HCT116 (cell line): ENCODE data around the gene CCDC88C. TPM values are rescaled to one million over a fixed set of nuclear protein-coding genes. Genes with fewer than 3 reads are reported as not detected.
"Not testable (repeated sequence)": the region's sequence is repeated elsewhere in the genome, so short reads cannot be mapped to it uniquely, and the experiment has no call there.

Experiments used
- ATAC-seq: fragments of 200-7000 bp; cut with Tn5 transposase; 2 replicates; pipeline ENCODE4 v1.9.1; 2020; ENCODE audit warnings: mild to moderate bottlenecking, moderate library complexity
- BruUV-seq: library from RNA; stranded (reverse); fragments of 400-500 nt; replicated peaks from 2 replicates; lab custom pipeline; 2021; lab: Mats Ljungman, UMichigan
- CTCF ChIA-PET: fragments of 300-600 bp; sonication (Branson Sonifier 250); formaldehyde crosslinking; loops from one replicate; lab custom pipeline; 2021; ENCODE audit warnings: antibody characterized with exemption; lab: Charles Lee
- POLR2A ChIA-PET: fragments of 300-600, 350-600 bp; sonication (Branson Sonifier 250); formaldehyde crosslinking; loops from one replicate; lab custom pipeline; 2021; ENCODE audit warnings: antibody characterized with exemption; lab: Charles Lee
- RAD21 ChIA-PET, 2 experiments: fragments of 300-600 bp; sonication (Branson Sonifier 250); formaldehyde crosslinking; loops; one replicate each; lab custom pipeline; 2023; ENCODE audit warnings: low total read pairs in 2 of 2; ENCODE audit not compliant: uncharacterized antibody in 2 of 2, unreplicated experiment in 2 of 2, low non-redundant PET in 1 of 2; lab: Charles Lee
- DNase-seq: peaks from one replicate; pipeline ENCODE4 v3.0.0-alpha.2; 2010; ENCODE audit warnings: low read depth, low spot score
- H2AFZ ChIP-seq: fragments of 200-600 bp; shearing (Covaris generic), sonication (generic); 2 replicates; pipeline ENCODE4 v1.6.1; 2017; ENCODE audit warnings: low read depth, mixed run types, mixed read lengths, antibody characterized with exemption, low read length; ENCODE audit not compliant: poor library complexity, severe bottlenecking
- H3K27ac ChIP-seq: 2 replicates; pipeline ENCODE4 v1.5.1; 2012; ENCODE audit warnings: low read depth, low read length
- H3K27me3 ChIP-seq: fragments of 200-600 bp; sonication (generic); 2 replicates; pipeline ENCODE4 v1.6.1; 2016; ENCODE audit warnings: mixed run types, low read length, mixed read lengths; ENCODE audit not compliant: insufficient read depth
- H3K36me3 ChIP-seq, 2 experiments: fragments of 200-500 bp in 1 of 2; fragments of 200-600 bp in 1 of 2; sonication (Bioruptor generic) in 1 of 2; sonication (generic) in 1 of 2; 2 replicates each; pipeline versions ENCODE4 v1.5.1 to v1.6.1; 2014 to 2016; ENCODE audit warnings: low read length in 2 of 2, inconsistent platforms in 1 of 2, mixed read lengths in 1 of 2, mixed run types in 1 of 2; ENCODE audit not compliant: insufficient read depth in 2 of 2, control insufficient read depth in 1 of 2
- H3K4me1 ChIP-seq, 2 experiments: fragments of 200-600 bp in 1 of 2; sonication (generic) in 1 of 2; 2 replicates each; pipeline versions ENCODE4 v1.5.1 to v1.6.1; 2012 to 2017; ENCODE audit warnings: low read length in 2 of 2, inconsistent platforms in 1 of 2, mild to moderate bottlenecking in 1 of 2, mixed read lengths in 1 of 2, mixed run types in 1 of 2, moderate library complexity in 1 of 2; ENCODE audit not compliant: insufficient read depth in 2 of 2, control insufficient read depth in 1 of 2
- H3K4me2 ChIP-seq: fragments of 200-600 bp; sonication (generic); 2 replicates; pipeline ENCODE4 v1.6.1; 2017; ENCODE audit warnings: mixed run types, low read length, mixed read lengths
- H3K4me3 ChIP-seq, 2 experiments: fragments of 200-600 bp in 1 of 2; sonication (generic) in 1 of 2; replicated peaks in 1 of 2; 2 replicates each; pipeline ENCODE4 v1.5.1; 2011 to 2016; ENCODE audit warnings: low read length in 2 of 2, control low read depth in 1 of 2, low read depth in 1 of 2, mild to moderate bottlenecking in 1 of 2, mixed read lengths in 1 of 2, mixed run types in 1 of 2
- H3K79me2 ChIP-seq: fragments of 200-600 bp; sonication (generic); 2 replicates; pipeline ENCODE4 v1.6.1; 2017; ENCODE audit warnings: mild to moderate bottlenecking, mixed run types, low read length, moderate library complexity, mixed read lengths; ENCODE audit not compliant: insufficient read depth
- H3K9ac ChIP-seq: fragments of 200-600 bp; sonication (generic); 2 replicates; pipeline ENCODE4 v1.6.1; 2016; ENCODE audit warnings: low read length, mixed read lengths
- H3K9me2 ChIP-seq: fragments of 200-600 bp; sonication (generic), shearing (Covaris generic); 2 replicates; pipeline ENCODE4 v1.6.1; 2017; ENCODE audit warnings: mixed run types, mild to moderate bottlenecking, moderate library complexity; ENCODE audit not compliant: insufficient read depth
- H3K9me3 ChIP-seq, 2 experiments: fragments of 200-500 bp in 1 of 2; fragments of 200-600 bp in 1 of 2; sonication (Bioruptor generic) in 1 of 2; sonication (generic) in 1 of 2; 2 replicates each; pipeline ENCODE4 v1.6.1; 2014 to 2017; ENCODE audit warnings: low read length in 2 of 2, mixed read lengths in 2 of 2, inconsistent platforms in 1 of 2, low read depth in 1 of 2, mild to moderate bottlenecking in 1 of 2, mixed run types in 1 of 2, moderate library complexity in 1 of 2; ENCODE audit not compliant: control insufficient read depth in 1 of 2, insufficient read depth in 1 of 2
- H4K20me1 ChIP-seq: fragments of 200-600 bp; sonication (generic), shearing (Covaris generic); 2 replicates; pipeline ENCODE4 v1.6.1; 2017; ENCODE audit warnings: mixed run types, mild to moderate bottlenecking, moderate library complexity; ENCODE audit not compliant: insufficient read depth
- CEBPB ChIP-seq: IDR thresholded peaks from 2 replicates; pipeline ENCODE4 v1.6.1; 2012; ENCODE audit warnings: low read depth
- CTCF ChIP-seq, 3 experiments: fragments of 200-600 bp in 1 of 3; sonication (generic) in 1 of 3; IDR thresholded peaks in 2 of 3; conservative IDR thresholded peaks in 1 of 3; 2 replicates each; pipeline ENCODE4 v1.5.1; 2012 to 2017; ENCODE audit warnings: low read depth in 2 of 3, low read length in 2 of 3, antibody characterized with exemption in 1 of 3, borderline replicate concordance in 1 of 3, control low read depth in 1 of 3, mild to moderate bottlenecking in 1 of 3, mixed read lengths in 1 of 3, mixed run types in 1 of 3, moderate library complexity in 1 of 3; ENCODE audit not compliant: insufficient read depth in 1 of 3
- ELF1 ChIP-seq: IDR thresholded peaks from 2 replicates; pipeline ENCODE4 v1.6.1; 2012; ENCODE audit warnings: low read depth, borderline replicate concordance
- FOSL1 ChIP-seq: IDR thresholded peaks from 2 replicates; pipeline ENCODE4 v1.6.1; 2012; ENCODE audit warnings: low read depth
- POLR2A ChIP-seq: IDR thresholded peaks from 2 replicates; pipeline ENCODE4 v1.7.0; 2011; ENCODE audit warnings: borderline replicate concordance; ENCODE audit not compliant: insufficient read depth, insufficient read length; ENCODE audit errors: extremely low read depth
- REST ChIP-seq: IDR thresholded peaks from 2 replicates; pipeline ENCODE4 v1.6.1; 2012; ENCODE audit warnings: low read depth
- SIN3A ChIP-seq: IDR thresholded peaks from 2 replicates; pipeline ENCODE4 v1.6.1; 2012; ENCODE audit warnings: low read depth
- TCF7L2 ChIP-seq: IDR thresholded peaks from 2 replicates; pipeline ENCODE4 v1.7.0; 2011; ENCODE audit warnings: borderline replicate concordance, inconsistent platforms; ENCODE audit not compliant: insufficient read depth, insufficient read length; ENCODE audit errors: extremely low read depth
- ZBTB33 ChIP-seq: IDR thresholded peaks from 2 replicates; pipeline ENCODE4 v1.6.1; 2011; ENCODE audit warnings: mild to moderate bottlenecking, low read length, moderate library complexity; ENCODE audit not compliant: insufficient replicate concordance; ENCODE audit errors: extremely low read depth
- ZFX ChIP-seq: fragments of 450-650 bp; IDR thresholded peaks from 2 replicates; pipeline ENCODE4 v1.6.1; 2017
- intact Hi-C: fragments of 100-400 bp; cut with micrococcal nuclease; formaldehyde crosslinking; loops from 2 replicates; pipeline ENCODE4 v1.10.0; 2022
- total RNA-seq: library from RNA; stranded (reverse); gene quantifications from one replicate; pipeline ENCODE4 v1.2.1, GENCODE V29; 2021; ENCODE audit not compliant: unreplicated experiment

Gene CCDC88C
- total RNA-seq, 1 experiment from 2014 or later: 20.8 TPM

GRCh38 chr14:91226360-91226759 is 191.3 kb downstream of the CCDC88C start:
- H3K27me3 ChIP-seq, RAD21 ChIA-PET, H3K9me3 ChIP-seq, H3K79me2 ChIP-seq, CTCF ChIA-PET, H4K20me1 ChIP-seq, H3K4me3 ChIP-seq, H3K4me2 ChIP-seq, BruUV-seq, DNase-seq, H3K9me2 ChIP-seq, H2AFZ ChIP-seq, intact Hi-C loops, H3K36me3 ChIP-seq, H3K9ac ChIP-seq, H3K27ac ChIP-seq, POLR2A ChIA-PET, ATAC-seq: not testable (repeated sequence)
- peaks cover 0 to 15% of the 10 kb centered on the region in 2 experiments; a peak in 1 of 4 replicates for H3K4me1 ChIP-seq

GRCh38 chr14:91225025-91225424 is 192.6 kb downstream of the CCDC88C start:
- ChIA-PET RAD21 (no interaction called here), CTCF (no interaction called here), POLR2A (no interaction called here)
- H3K27ac ChIP-seq: no peak overlapping the region
- H3K4me1 ChIP-seq: peaks cover 0 to 15% of the 10 kb centered on the region in 2 experiments; a peak in 1 of 4 replicates
- ATAC-seq (no peak), DNase-seq (no peak)
- H4K20me1 ChIP-seq: no peaks in the 10 kb centered on the region
- no peaks in the 10 kb centered on the region for H3K9me2 ChIP-seq
- no peak overlapping the region for H3K4me3 ChIP-seq
- H3K27me3 ChIP-seq: no peaks in the 10 kb centered on the region
- H3K4me2 ChIP-seq: no peak overlapping the region
- no peaks in the 10 kb centered on the region for H3K79me2 ChIP-seq
- TF ChIP-seq POLR2A: no peak
- no peak for TF ChIP-seq REST
- no peak for TF ChIP-seq TCF7L2
- TF ChIP-seq ZFX: no peak
- TF ChIP-seq SIN3A: no peak
- no peak for TF ChIP-seq CEBPB
- TF ChIP-seq ELF1: no peak
- TF ChIP-seq CTCF (IDR thresholded peaks at IDR 0.05 in 2 of 3, conservative IDR thresholded peaks at IDR 0.05 in 1 of 3; ENCODE audit: borderline replicate concordance in 1 of 3, insufficient read depth in 1 of 3, low read depth in 2 of 3, low read length in 2 of 3): no peak
- no peak for TF ChIP-seq ZBTB33
- TF ChIP-seq FOSL1: no peak
- H3K9me3 ChIP-seq: no peaks in the 10 kb centered on the region
- no TSS peak for BruUV-seq
- no peak overlapping the region for H2AFZ ChIP-seq
- intact Hi-C loops: no loop called here
- no peak overlapping the region for H3K9ac ChIP-seq
- H3K36me3 ChIP-seq: peaks cover 0 to 4% of the 10 kb centered on the region in 2 experiments; a peak in 1 of 4 replicates
